PC-3 (cell line): ENCODE results near the gene ROR1. TPM values are rescaled to one million over a fixed set of nuclear protein-coding genes. Genes with fewer than 3 reads are reported as not detected.

ENCODE experiments used
- ATAC-seq: fragments of 200-7000 bp; cut with Tn5 transposase; 2 replicates; pipeline ENCODE4 v1.9.1; 2020; ENCODE audit warnings: mild to moderate bottlenecking, moderate library complexity
- BruUV-seq: library from RNA; stranded (reverse); fragments of 400-500 nt; replicated peaks from 2 replicates; lab custom pipeline; 2021; lab: Mats Ljungman, UMichigan
- CTCF ChIA-PET: fragments of 300-600 bp; sonication (Branson Sonifier 250); formaldehyde crosslinking; loops from one replicate; lab custom pipeline; 2022; ENCODE audit warnings: antibody characterized with exemption; lab: Charles Lee
- POLR2A ChIA-PET: fragments of 300-600 bp; sonication (Branson Sonifier 250); formaldehyde crosslinking; loops from one replicate; lab custom pipeline; 2022; ENCODE audit warnings: antibody characterized with exemption; ENCODE audit not compliant: unreplicated experiment; lab: Charles Lee
- DNase-seq: peaks from one replicate; pipeline ENCODE4 v3.0.0-alpha.2; 2015
- H2AFZ ChIP-seq: fragments of 300-600 bp; sonication (generic); 2 replicates; pipeline ENCODE4 v1.6.0; 2016; ENCODE audit warnings: antibody characterized with exemption, low read length
- H3F3A ChIP-seq: fragments of 300-600 bp; sonication (generic); one replicate; pipeline ENCODE4 v1.6.0; 2017; ENCODE audit warnings: antibody characterized with exemption, low read length, control low read depth, mild to moderate bottlenecking; ENCODE audit not compliant: unreplicated experiment
- H3K27ac ChIP-seq: fragments of 300-600 bp; sonication (generic); 2 replicates; pipeline ENCODE4 v1.5.1; 2016; ENCODE audit warnings: mild to moderate bottlenecking, low read length
- H3K27me3 ChIP-seq: fragments of 300-600 bp; sonication (generic); 2 replicates; pipeline ENCODE4 v1.6.1; 2016; ENCODE audit warnings: low read length, mixed read lengths
- H3K36me3 ChIP-seq: fragments of 300-600 bp; sonication (generic); 2 replicates; pipeline ENCODE4 v1.6.1; 2016; ENCODE audit warnings: low read depth, mixed run types, low read length, mixed read lengths
- H3K4me1 ChIP-seq: fragments of 300-600 bp; sonication (generic); 2 replicates; pipeline ENCODE4 v1.5.1; 2016; ENCODE audit warnings: low read length; ENCODE audit not compliant: insufficient read depth
- H3K4me2 ChIP-seq: fragments of 300-600 bp; sonication (generic); 2 replicates; pipeline ENCODE4 v1.6.0; 2016; ENCODE audit warnings: low read length
- H3K4me3 ChIP-seq: fragments of 300-600 bp; sonication (generic); 2 replicates; pipeline ENCODE4 v1.5.1; 2016; ENCODE audit warnings: mild to moderate bottlenecking, low read length, mixed read lengths
- H3K79me2 ChIP-seq: fragments of 300-600 bp; sonication (generic); 2 replicates; pipeline ENCODE4 v1.6.1; 2017; ENCODE audit warnings: low read length, mixed read lengths
- H3K9ac ChIP-seq: fragments of 300-600 bp; sonication (generic); 2 replicates; pipeline ENCODE4 v1.6.0; 2016; ENCODE audit warnings: mild to moderate bottlenecking, low read length
- H3K9me2 ChIP-seq: fragments of 300-600 bp; sonication (generic); replicated peaks from 2 replicates; pipeline ENCODE4 v1.6.1; 2016; ENCODE audit warnings: mixed run types, low read length, mixed read lengths
- H3K9me3 ChIP-seq: fragments of 300-600 bp; sonication (generic); 2 replicates; pipeline ENCODE4 v1.6.1; 2016; ENCODE audit warnings: low read length, mixed read lengths
- H4K20me1 ChIP-seq: fragments of 300-600 bp; sonication (generic); 2 replicates; pipeline ENCODE4 v1.6.1; 2016; ENCODE audit warnings: low read length, mixed read lengths
- EZH2 ChIP-seq: fragments of 300-600 bp; sonication (generic); IDR thresholded peaks from one replicate; pipeline ENCODE4 v1.6.1; 2017; ENCODE audit warnings: antibody characterized with exemption, mild to moderate bottlenecking, low read length; ENCODE audit not compliant: unreplicated experiment
- EZH2phosphoT487 ChIP-seq: fragments of 300-600 bp; sonication (generic); IDR thresholded peaks from 2 replicates; pipeline ENCODE4 v1.6.1; 2018; ENCODE audit warnings: mild to moderate bottlenecking, antibody characterized with exemption, low read length, borderline replicate concordance
- intact Hi-C: fragments of 100-400 bp; cut with micrococcal nuclease; formaldehyde crosslinking; loops from 2 replicates; pipeline ENCODE4 v1.9.0; 2023
- total RNA-seq: library from RNA; depleted of rRNA; stranded (reverse); fragments of >200 nt; gene quantifications from 2 replicates; pipeline ENCODE4 v1.2.3, GENCODE V29; 2014
- TF ChIP-seq, protein P1 (sequence below): fragments of 300-600 bp; sonication (generic); conservative IDR thresholded peaks from 2 replicates; pipeline ENCODE4 v1.5.1; 2017; ENCODE audit warnings: antibody characterized with exemption, low read depth, mild to moderate bottlenecking, low read length

ROR1 gene
- total RNA-seq, 1 experiment from 2014 or later, result 16.5 TPM

DNA sequence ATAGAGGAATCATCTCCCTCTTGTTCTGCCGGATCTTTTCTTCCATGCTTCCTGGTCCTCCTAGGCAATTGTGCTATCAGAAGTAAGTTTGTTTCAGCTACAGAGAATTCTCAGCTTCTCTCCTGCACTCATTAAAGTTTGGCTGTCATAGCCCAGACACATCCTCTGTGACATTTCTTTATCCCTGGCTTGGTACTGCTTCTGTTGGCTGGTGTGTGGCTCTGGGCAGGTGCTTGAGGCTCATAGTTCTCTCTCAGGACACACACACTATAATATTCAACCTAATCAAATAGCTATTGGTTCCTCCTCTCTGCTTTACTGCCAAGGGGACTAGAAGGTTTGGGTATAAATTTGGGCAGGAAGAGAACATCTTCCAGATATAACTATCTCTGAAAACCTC, 172.1 kb downstream of the ROR1 start:
- H3K36me3 ChIP-seq, result no peaks in the 10 kb centered on the region
- H3K27ac ChIP-seq, result no peak overlapping the region
- H3K4me1 ChIP-seq, result peaks cover 3% of the 10 kb centered on the region; the same call in 1 of the 2 replicates
- intact Hi-C loops, result no loop called here
- DNase-seq (no peak), ATAC-seq (no peak)
- CTCF ChIA-PET, result no interaction called here
- TF ChIP-seq EZH2, result no peak
- H3K9ac ChIP-seq, result no peak overlapping the region
- POLR2A ChIA-PET, result no interaction called here
- H4K20me1 ChIP-seq, result no peaks in the 10 kb centered on the region
- no peaks in the 10 kb centered on the region for H3K27me3 ChIP-seq
- no peak overlapping the region for H2AFZ ChIP-seq
- no TSS peak for BruUV-seq
- H3K9me3 ChIP-seq, result no peaks in the 10 kb centered on the region
- H3K79me2 ChIP-seq, result no peaks in the 10 kb centered on the region
- H3K4me2 ChIP-seq, result no peak overlapping the region
- H3K4me3 ChIP-seq, result no peak overlapping the region
- no peaks in the 10 kb centered on the region for H3F3A ChIP-seq
- no peaks in the 10 kb centered on the region for H3K9me2 ChIP-seq

DNA sequence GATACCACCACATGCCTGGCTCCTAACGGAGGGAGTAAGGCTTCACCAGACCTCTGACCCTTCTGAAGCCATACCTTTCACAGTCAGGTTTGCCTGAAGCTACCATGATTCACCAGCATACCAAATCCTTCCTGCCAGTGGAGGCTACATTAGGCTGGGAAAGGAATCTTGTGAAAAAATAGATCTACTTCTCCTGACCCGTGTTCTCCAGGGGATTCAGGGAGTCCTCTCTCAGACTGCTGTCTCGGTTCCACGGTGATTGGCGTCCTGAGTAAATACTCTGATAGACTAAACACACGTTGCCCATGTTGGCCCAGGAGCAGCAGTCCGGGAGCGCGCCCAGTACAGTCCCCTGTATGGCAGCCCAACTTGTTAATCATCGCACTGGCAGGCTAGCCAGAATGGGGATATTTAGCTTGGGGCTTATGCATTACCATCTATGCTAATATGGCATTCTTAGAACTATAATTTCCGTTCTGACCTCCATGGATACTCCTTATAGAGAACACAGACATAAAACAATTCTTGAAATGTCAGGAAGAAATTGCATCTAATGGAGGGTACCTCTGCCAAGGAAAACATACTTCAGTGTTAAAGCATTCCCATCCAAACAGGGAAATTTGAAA, 173.2 kb downstream of the ROR1 start:
- Histone ChIP-seq H3K27me3 (no peaks in the 10 kb centered on the region), H3K27ac (no peak overlapping the region), H3K4me1 (peaks cover 3% of the 10 kb centered on the region; the same call in 1 of the 2 replicates), H3K79me2 (no peaks in the 10 kb centered on the region), H3F3A (no peaks in the 10 kb centered on the region), H3K9me2 (no peaks in the 10 kb centered on the region), H2AFZ (no peak overlapping the region), H3K4me2 (no peak overlapping the region), H4K20me1 (no peaks in the 10 kb centered on the region), H3K9ac (no peak overlapping the region), H3K36me3 (no peaks in the 10 kb centered on the region), H3K9me3 (no peaks in the 10 kb centered on the region), H3K4me3 (no peak overlapping the region)
- DNase-seq (peak; percentile 17), ATAC-seq (no peak)
- no TSS peak for BruUV-seq
- intact Hi-C loops, result no loop called here
- TF ChIP-seq, protein P1, sequence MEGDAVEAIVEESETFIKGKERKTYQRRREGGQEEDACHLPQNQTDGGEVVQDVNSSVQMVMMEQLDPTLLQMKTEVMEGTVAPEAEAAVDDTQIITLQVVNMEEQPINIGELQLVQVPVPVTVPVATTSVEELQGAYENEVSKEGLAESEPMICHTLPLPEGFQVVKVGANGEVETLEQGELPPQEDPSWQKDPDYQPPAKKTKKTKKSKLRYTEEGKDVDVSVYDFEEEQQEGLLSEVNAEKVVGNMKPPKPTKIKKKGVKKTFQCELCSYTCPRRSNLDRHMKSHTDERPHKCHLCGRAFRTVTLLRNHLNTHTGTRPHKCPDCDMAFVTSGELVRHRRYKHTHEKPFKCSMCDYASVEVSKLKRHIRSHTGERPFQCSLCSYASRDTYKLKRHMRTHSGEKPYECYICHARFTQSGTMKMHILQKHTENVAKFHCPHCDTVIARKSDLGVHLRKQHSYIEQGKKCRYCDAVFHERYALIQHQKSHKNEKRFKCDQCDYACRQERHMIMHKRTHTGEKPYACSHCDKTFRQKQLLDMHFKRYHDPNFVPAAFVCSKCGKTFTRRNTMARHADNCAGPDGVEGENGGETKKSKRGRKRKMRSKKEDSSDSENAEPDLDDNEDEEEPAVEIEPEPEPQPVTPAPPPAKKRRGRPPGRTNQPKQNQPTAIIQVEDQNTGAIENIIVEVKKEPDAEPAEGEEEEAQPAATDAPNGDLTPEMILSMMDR, result no peak
- ChIA-PET CTCF (interaction anchor here (0.6 kb wide), 1 partner anchor 859 kb away, joined by 3 read pairs; no protein-coding TSS in a partner anchor), POLR2A (no interaction called here)

DNA sequence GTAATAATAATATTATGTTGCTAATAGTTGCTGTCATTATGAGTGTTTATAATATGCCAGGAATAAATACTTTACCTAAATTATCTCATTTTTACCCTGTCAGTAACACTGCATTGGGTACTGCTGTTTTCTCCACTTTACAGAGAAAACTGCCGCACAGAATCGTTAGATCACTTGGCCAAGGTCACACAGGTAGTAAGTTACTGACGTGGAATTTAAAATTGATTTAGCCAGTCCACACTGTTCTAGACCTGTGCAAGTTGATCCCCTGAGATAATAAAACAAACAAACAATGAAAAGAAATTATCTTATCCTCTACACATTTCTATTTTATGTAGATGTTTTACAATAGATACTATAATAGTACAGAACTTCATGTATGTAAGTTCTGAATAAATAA, 174.1 kb downstream of the ROR1 start:
- Histone ChIP-seq H4K20me1 (no peaks in the 10 kb centered on the region), H3K9ac (no peak overlapping the region), H3K36me3 (no peaks in the 10 kb centered on the region), H3K9me3 (no peaks in the 10 kb centered on the region), H3F3A (no peaks in the 10 kb centered on the region), H3K27me3 (no peaks in the 10 kb centered on the region), H3K27ac (no peak overlapping the region), H3K4me2 (no peak overlapping the region), H3K9me2 (no peaks in the 10 kb centered on the region), H2AFZ (no peak overlapping the region), H3K4me1 (peaks cover 3% of the 10 kb centered on the region; the same call in 1 of the 2 replicates), H3K79me2 (no peaks in the 10 kb centered on the region), H3K4me3 (no peak overlapping the region)
- TF ChIP-seq, protein P1, result no peak
- TF ChIP-seq EZH2phosphoT487 (no peak), EZH2 (no peak)
- ChIA-PET POLR2A (no interaction called here), CTCF (no interaction called here)
- DNase-seq (no peak), ATAC-seq (no peak)
- BruUV-seq, result no TSS peak
- intact Hi-C loops, result no loop called here
